Lower leg skin (tissue), 4 donors: ENCODE measurements around the gene FAM98C. TPM values are rescaled to one million over a fixed set of nuclear protein-coding genes. Genes with fewer than 3 reads are reported as not detected.

ENCODE experiments used
- DNase-seq, 2 donors: peaks; one replicate each; pipeline ENCODE4 v3.0.0-alpha.2; 2019; ENCODE audit warnings: low spot score in 2 of 2
- H3K4me3 ChIP-seq: fragments of 200-600 bp; sonication (generic); 2 replicates; pipeline ENCODE4 v1.5.1; 2017; ENCODE audit warnings: mild to moderate bottlenecking, low read depth; ENCODE audit not compliant: poor library complexity, severe bottlenecking
- CTCF ChIP-seq, 3 donors: fragments of 450-650 bp; IDR thresholded peaks; one replicate each; pipeline ENCODE4 v1.5.1; 2016; ENCODE audit warnings: antibody characterized with exemption in 3 of 3, mild to moderate bottlenecking in 3 of 3, moderate library complexity in 2 of 3
- POLR2A ChIP-seq, 2 donors: fragments of 450-650 bp; IDR thresholded peaks; one replicate each; pipeline ENCODE4 v1.6.1; 2016 to 2017; ENCODE audit warnings: antibody characterized with exemption in 2 of 2, mild to moderate bottlenecking in 1 of 2, moderate library complexity in 1 of 2
- WGBS, 2 donors: methylation state at CpG; one replicate each; pipeline ENCODE4 v1.1.5; 2018; 5-methylcytosine and 5-hydroxymethylcytosine counted together
- intact Hi-C: fragments of 100-400 bp; cut with DNase I; formaldehyde crosslinking; loops from one replicate; pipeline ENCODE4 v1.15.0; 2023; ENCODE audit warnings: low total_unique reads
- total RNA-seq, 4 donors: library from RNA; depleted of rRNA; stranded (reverse); fragments of >200 nt; gene quantifications; one replicate each; pipeline ENCODE4 v1.1.0, GENCODE V29; 2016

Gene FAM98C
- total RNA-seq, 4 donors from 2014 or later, result 53.6 to 68.5 (median 60.7) TPM

- WGBS, 2 donors, result 9 to 20% methylated on average over 21 to 32 of the region's 86 CpGs
- H3K4me3 ChIP-seq, result no peak overlapping the region
- no peak for DNase-seq
- intact Hi-C loops, result no loop called here
- TF ChIP-seq CTCF (IDR thresholded peaks at IDR 0.05) (no peak), POLR2A (IDR thresholded peaks at IDR 0.05) (no peak)
Measured at GRCh38 chr19:38395381-38396114, 7.3 kb upstream of the FAM98C start.

- TF ChIP-seq POLR2A (IDR thresholded peaks at IDR 0.05), result no peak
- TF ChIP-seq CTCF (IDR thresholded peaks at IDR 0.05), result no peak
- H3K4me3 ChIP-seq, result no peak overlapping the region
- WGBS, 2 donors, result 62 to 83% methylated on average over 2 to 9 of the region's 9 CpGs
- no peak for DNase-seq
- intact Hi-C loops, result no loop called here
Measured at GRCh38 chr19:38399081-38399480, 3.8 kb upstream of the FAM98C start.

- DNase-seq, result no peak
- no peak for TF ChIP-seq POLR2A (IDR thresholded peaks at IDR 0.05)
- no peak for TF ChIP-seq CTCF (IDR thresholded peaks at IDR 0.05)
- intact Hi-C loops, result no loop called here
- no peak overlapping the region for H3K4me3 ChIP-seq
- 75% methylated on average over 1 of the region's 1 CpG for WGBS, 2 donors
Measured at GRCh38 chr19:38399537-38399936, 3.4 kb upstream of the FAM98C start.

GRCh38 chr19:38400361-38400760 is 2.5 kb upstream of the FAM98C start:
- 76 to 77% methylated on average over 5 of the region's 5 CpGs for WGBS, 2 donors
- no peak for DNase-seq
- TF ChIP-seq POLR2A (IDR thresholded peaks at IDR 0.05) (no peak), CTCF (IDR thresholded peaks at IDR 0.05) (no peak)
- H3K4me3 ChIP-seq, result no peak overlapping the region
- intact Hi-C loops, result loop anchor here (10.0 kb wide), 1 partner anchor 234 kb away; no protein-coding TSS in a partner anchor

- intact Hi-C loops, result loop anchor here (10.0 kb wide), 1 partner anchor 234 kb away; no protein-coding TSS in a partner anchor
- H3K4me3 ChIP-seq, result no peak overlapping the region
- 43 to 54% methylated on average over 3 of the region's 3 CpGs for WGBS, 2 donors
- no peak for DNase-seq
- TF ChIP-seq CTCF (IDR thresholded peaks at IDR 0.05), result no peak
- TF ChIP-seq POLR2A (IDR thresholded peaks at IDR 0.05), result no peak
Measured at GRCh38 chr19:38401148-38401547, 1.7 kb upstream of the FAM98C start.

- intact Hi-C loops, result loop anchor here (10.0 kb wide), 1 partner anchor 232 kb away; no protein-coding TSS in a partner anchor
- no peak overlapping the region for H3K4me3 ChIP-seq
- TF ChIP-seq POLR2A (IDR thresholded peaks at IDR 0.05) (no peak), CTCF (IDR thresholded peaks at IDR 0.05) (no peak)
- DNase-seq, result no peak
- WGBS, 2 donors, result 2% methylated on average over 16 to 18 of the region's 18 CpGs
Measured at GRCh38 chr19:38402623-38402966, 298 bp upstream of the FAM98C start.
